K562 (cell line): ENCODE data around the gene UBASH3B. TPM values are rescaled to one million over a fixed set of nuclear protein-coding genes. Genes with fewer than 3 reads are reported as not detected.

Source experiments
- ATAC-seq: fragments of 200-7000 bp; cut with Tn5 transposase; 3 replicates; pipeline ENCODE4 v1.9.1; 2020; ENCODE audit warnings: moderate library complexity
- BruUV-seq: library from RNA; stranded (reverse); fragments of 400-500 nt; replicated peaks from 2 replicates; lab custom pipeline; 2021; lab: Mats Ljungman, UMichigan
- CTCF ChIA-PET: fragments of 300-600 bp; formaldehyde crosslinking; extraction: SDS; loops from one replicate; lab custom pipeline; 2021; ENCODE audit warnings: low intra/inter-chr PET ratio; lab: Yijun Ruan, JAX
- POLR2A ChIA-PET: fragments of 300-600, 350-650 bp; sonication (Branson Sonifier 250); formaldehyde crosslinking; extraction: SDS; loops from one replicate; lab custom pipeline; 2021; ENCODE audit warnings: antibody characterized with exemption, inconsistent platforms; lab: Yijun Ruan, JAX
- DNase-seq, 4 experiments: peaks; one replicate each; pipeline versions ENCODE4 v3.0.0 to v3.0.0-alpha.2; 2011 to 2018; ENCODE audit warnings: low spot score in 3 of 4, mixed read lengths in 3 of 4; ENCODE audit errors: extremely low read depth in 1 of 4
- FAIRE-seq: peaks from 2 replicates; lab custom pipeline; 2011; peaks lifted over from hg19 to GRCh38; lab: Jason Lieb, UNC
- H2AFZ ChIP-seq: 2 replicates; pipeline ENCODE4 v1.6.0; 2011; ENCODE audit warnings: low read depth, low read length, control low read depth, inconsistent platforms
- H3K27ac ChIP-seq: fragments of 200-600 bp; 3 replicates; pipeline ENCODE4 v1.8.0; 2011; ENCODE audit warnings: low read depth, mild to moderate bottlenecking, control low read depth, inconsistent platforms, low read length, moderate library complexity, mixed read lengths; ENCODE audit errors: extremely low read depth
- H3K27me3 ChIP-seq, 2 experiments: fragments of 300-600 bp in 1 of 2; 2 replicates in 1 of 2; 3 replicates in 1 of 2; pipeline versions ENCODE4 v1.6.0 to v1.8.0; 2011; ENCODE audit warnings: inconsistent platforms in 2 of 2, low read length in 2 of 2, mild to moderate bottlenecking in 1 of 2, mixed read lengths in 1 of 2, moderate library complexity in 1 of 2; ENCODE audit not compliant: control insufficient read depth in 2 of 2, insufficient read depth in 2 of 2
- H3K36me3 ChIP-seq: fragments of 300-600 bp; 3 replicates; pipeline ENCODE4 v1.8.0; 2011; ENCODE audit warnings: mild to moderate bottlenecking, low read length, inconsistent platforms; ENCODE audit not compliant: control insufficient read depth, insufficient read depth
- H3K4me1 ChIP-seq, 2 experiments: fragments of 200-600 bp in 1 of 2; replicated peaks in 1 of 2; 2 replicates in 1 of 2; 3 replicates in 1 of 2; pipeline versions ENCODE4 v1.5.1 to v1.8.0; 2011; ENCODE audit warnings: inconsistent platforms in 2 of 2, low read length in 2 of 2, mild to moderate bottlenecking in 1 of 2, mixed read lengths in 1 of 2, moderate library complexity in 1 of 2; ENCODE audit not compliant: control insufficient read depth in 2 of 2, insufficient read depth in 2 of 2
- H3K4me2 ChIP-seq: 2 replicates; pipeline ENCODE4 v1.6.1; 2011; ENCODE audit warnings: low read length, control low read depth, inconsistent platforms, mixed read lengths; ENCODE audit not compliant: insufficient read depth
- H3K4me3 ChIP-seq: fragments of 200-600 bp; sonication (generic), shearing (Covaris generic); 2 replicates; pipeline ENCODE4 v1.5.1; 2016; ENCODE audit warnings: control low read depth, inconsistent platforms
- H3K79me2 ChIP-seq: fragments of 200-600 bp; 3 replicates; pipeline ENCODE4 v1.8.0; 2011; ENCODE audit warnings: low read length, inconsistent platforms; ENCODE audit not compliant: control insufficient read depth, insufficient read depth
- H3K9ac ChIP-seq, 2 experiments: 2 replicates each; pipeline versions ENCODE4 v1.6.0 to v1.6.1; 2011; ENCODE audit warnings: low read depth in 2 of 2, low read length in 2 of 2, control low read depth in 1 of 2, inconsistent platforms in 1 of 2, mild to moderate bottlenecking in 1 of 2, mixed read lengths in 1 of 2; ENCODE audit not compliant: insufficient read depth in 1 of 2
- H3K9me1 ChIP-seq: one replicate; pipeline ENCODE4 v1.6.0; 2011; ENCODE audit warnings: inconsistent platforms, mild to moderate bottlenecking, low read length, moderate library complexity; ENCODE audit not compliant: control insufficient read depth, insufficient read depth
- H3K9me3 ChIP-seq: replicated peaks from 2 replicates; pipeline ENCODE4 v1.5.1; 2011; ENCODE audit warnings: low read depth, low read length, inconsistent platforms; ENCODE audit not compliant: control insufficient read depth, insufficient read depth
- H4K20me1 ChIP-seq: replicated peaks from 2 replicates; pipeline ENCODE4 v1.6.1; 2011; ENCODE audit warnings: low read length, inconsistent platforms, mixed read lengths; ENCODE audit not compliant: control insufficient read depth, insufficient read depth
- CSDE1 ChIP-seq, 2 experiments: fragments of 450-650 bp; IDR thresholded peaks; 2 replicates each; pipeline ENCODE4 v1.6.1; 2016; ENCODE audit warnings: mild to moderate bottlenecking in 1 of 2
- WGBS: fragments of 100-300 bp; shearing (Covaris generic); methylation state at CpG from one replicate; pipeline ENCODE4 v1.1.6; 2016; ENCODE audit warnings: low coverage, mixed read lengths; ENCODE audit not compliant: insufficient coverage; ENCODE audit errors: missing lambda C conversion rate; 5-methylcytosine and 5-hydroxymethylcytosine counted together
- in situ Hi-C: fragments of 300-500 bp; cut with MboI; formaldehyde crosslinking; loops from 4 replicates; pipeline ENCODE4 v1.15.0; 2018; ENCODE audit warnings: inconsistent platforms, mixed read lengths
- intact Hi-C: fragments of 100-400 bp; cut with micrococcal nuclease; formaldehyde crosslinking; loops from 2 replicates; pipeline ENCODE4 v1.14.2; 2022
- polyA plus RNA-seq, 8 experiments: library from polyadenylated mRNA; depleted of rRNA in 4 of 8; stranded (reverse) in 5 of 8; unstranded in 3 of 8; fragments of >200 nt; fragmentation: Nextera tagmentation in 2 of 8; fragmentation: Illumina TruSeq in 1 of 8; extraction: Ambion mirVana in 2 of 8; extraction: Trizol in 1 of 8; gene quantifications; 2 replicates each; pipeline versions ENCODE4 v1.2.1 to v1.2.3, GENCODE V29; 2011 to 2014; ENCODE audit warnings: inconsistent platforms in 1 of 8, missing spikeins in 1 of 8
- total RNA-seq, 7 experiments: library from RNA; depleted of rRNA in 6 of 7; stranded (reverse); fragments of >200 nt in 6 of 7; fragmentation: Illumina TruSeq in 2 of 7; extraction: Trizol in 2 of 7; gene quantifications; 2 replicates each; pipeline versions ENCODE4 v1.2.1 to v1.2.3, GENCODE V29; 2011 to 2021; ENCODE audit warnings: low replicate concordance in 1 of 7
- TF ChIP-seq, protein P1 (sequence below), 2 experiments: fragments of 450-650 bp in 1 of 2; sonication (generic) in 1 of 2; formaldehyde crosslinking in 1 of 2; IDR thresholded peaks; 2 replicates each; pipeline versions ENCODE4 v1.7.1 to v1.9.0; 2016 to 2022; ENCODE audit warnings: inconsistent platforms in 1 of 2, mild to moderate bottlenecking in 1 of 2, missing genetic modification reagents in 1 of 2

The UBASH3B gene
- total and polyA plus RNA-seq, 9 of the 15 experiments (the other 6 are each of a cell fraction or from before 2014, with no cell fraction given), result 0.01 to 0.31 (median 0.08) TPM; not detected in 2

DNA sequence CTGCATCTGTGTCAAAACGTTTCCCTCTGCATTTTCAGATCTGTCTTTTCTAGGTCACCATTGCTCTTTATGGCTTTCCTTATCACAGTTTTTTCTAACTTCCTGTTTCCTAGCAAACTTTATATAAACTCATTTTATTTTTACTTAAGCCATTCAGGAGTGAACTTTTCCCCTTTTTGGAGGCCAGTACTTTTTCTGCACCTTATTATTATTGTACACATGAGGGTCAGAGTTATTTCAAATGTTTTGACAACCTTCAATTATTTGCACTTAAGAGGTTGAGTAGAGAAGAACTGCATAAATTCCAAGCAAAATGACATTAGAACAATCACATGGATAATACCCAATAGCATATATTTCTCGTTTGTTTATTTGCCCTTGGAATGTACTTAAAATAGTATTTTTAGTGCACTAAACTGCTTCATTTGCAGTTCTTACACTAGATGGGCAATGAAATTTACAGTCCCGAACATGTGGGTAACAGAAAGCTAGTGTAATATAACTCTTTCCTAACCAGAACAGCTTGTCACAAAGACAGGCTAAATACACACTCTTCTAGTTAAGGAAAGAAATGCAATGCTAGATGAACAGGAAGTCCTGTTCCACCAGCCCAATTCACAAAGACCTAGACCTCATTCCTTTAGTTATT, 79.5 kb downstream of the UBASH3B start:
- no peaks in the 10 kb centered on the region for H3K9me3 ChIP-seq
- H3K27ac ChIP-seq, result no peak overlapping the region
- in situ Hi-C loops, result no loop called here
- no peak overlapping the region for H3K4me3 ChIP-seq
- peaks cover 0 to 4% of the 10 kb centered on the region in 2 experiments; a peak in 1 of 5 replicates for H3K27me3 ChIP-seq
- ChIA-PET POLR2A (no interaction called here), CTCF (no interaction called here)
- no peak for ATAC-seq
- H3K4me1 ChIP-seq, result no peaks in the 10 kb centered on the region
- TF ChIP-seq, protein P1, sequence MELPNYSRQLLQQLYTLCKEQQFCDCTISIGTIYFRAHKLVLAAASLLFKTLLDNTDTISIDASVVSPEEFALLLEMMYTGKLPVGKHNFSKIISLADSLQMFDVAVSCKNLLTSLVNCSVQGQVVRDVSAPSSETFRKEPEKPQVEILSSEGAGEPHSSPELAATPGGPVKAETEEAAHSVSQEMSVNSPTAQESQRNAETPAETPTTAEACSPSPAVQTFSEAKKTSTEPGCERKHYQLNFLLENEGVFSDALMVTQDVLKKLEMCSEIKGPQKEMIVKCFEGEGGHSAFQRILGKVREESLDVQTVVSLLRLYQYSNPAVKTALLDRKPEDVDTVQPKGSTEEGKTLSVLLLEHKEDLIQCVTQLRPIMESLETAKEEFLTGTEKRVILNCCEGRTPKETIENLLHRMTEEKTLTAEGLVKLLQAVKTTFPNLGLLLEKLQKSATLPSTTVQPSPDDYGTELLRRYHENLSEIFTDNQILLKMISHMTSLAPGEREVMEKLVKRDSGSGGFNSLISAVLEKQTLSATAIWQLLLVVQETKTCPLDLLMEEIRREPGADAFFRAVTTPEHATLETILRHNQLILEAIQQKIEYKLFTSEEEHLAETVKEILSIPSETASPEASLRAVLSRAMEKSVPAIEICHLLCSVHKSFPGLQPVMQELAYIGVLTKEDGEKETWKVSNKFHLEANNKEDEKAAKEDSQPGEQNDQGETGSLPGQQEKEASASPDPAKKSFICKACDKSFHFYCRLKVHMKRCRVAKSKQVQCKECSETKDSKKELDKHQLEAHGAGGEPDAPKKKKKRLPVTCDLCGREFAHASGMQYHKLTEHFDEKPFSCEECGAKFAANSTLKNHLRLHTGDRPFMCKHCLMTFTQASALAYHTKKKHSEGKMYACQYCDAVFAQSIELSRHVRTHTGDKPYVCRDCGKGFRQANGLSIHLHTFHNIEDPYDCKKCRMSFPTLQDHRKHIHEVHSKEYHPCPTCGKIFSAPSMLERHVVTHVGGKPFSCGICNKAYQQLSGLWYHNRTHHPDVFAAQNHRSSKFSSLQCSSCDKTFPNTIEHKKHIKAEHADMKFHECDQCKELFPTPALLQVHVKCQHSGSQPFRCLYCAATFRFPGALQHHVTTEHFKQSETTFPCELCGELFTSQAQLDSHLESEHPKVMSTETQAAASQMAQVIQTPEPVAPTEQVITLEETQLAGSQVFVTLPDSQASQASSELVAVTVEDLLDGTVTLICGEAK (IDR thresholded peaks at IDR 0.05), result 0 out of 2 replicates have a peak, but pooled peaks have one; percentile 17
- TF ChIP-seq, protein P1 (CRISPR knock-in tag; IDR thresholded peaks at IDR 0.05), result no peak
- TF ChIP-seq CSDE1 (IDR thresholded peaks at IDR 0.05), result no peak
- no peaks in the 10 kb centered on the region for H4K20me1 ChIP-seq
- intact Hi-C loops, result no loop called here
- H3K9ac ChIP-seq, result no peak overlapping the region
- H3K36me3 ChIP-seq, result no peaks in the 10 kb centered on the region
- no peaks in the 10 kb centered on the region for H3K9me1 ChIP-seq
- H3K4me2 ChIP-seq, result no peak overlapping the region
- 0% methylated on average over 3 of the region's 3 CpGs for WGBS
- FAIRE-seq, result no peak
- DNase-seq, result no peak
- H3K79me2 ChIP-seq, result no peaks in the 10 kb centered on the region
- no peak overlapping the region for H2AFZ ChIP-seq
- BruUV-seq, result no TSS peak
